ENCODE results near the gene IRAK2.

DNA sequence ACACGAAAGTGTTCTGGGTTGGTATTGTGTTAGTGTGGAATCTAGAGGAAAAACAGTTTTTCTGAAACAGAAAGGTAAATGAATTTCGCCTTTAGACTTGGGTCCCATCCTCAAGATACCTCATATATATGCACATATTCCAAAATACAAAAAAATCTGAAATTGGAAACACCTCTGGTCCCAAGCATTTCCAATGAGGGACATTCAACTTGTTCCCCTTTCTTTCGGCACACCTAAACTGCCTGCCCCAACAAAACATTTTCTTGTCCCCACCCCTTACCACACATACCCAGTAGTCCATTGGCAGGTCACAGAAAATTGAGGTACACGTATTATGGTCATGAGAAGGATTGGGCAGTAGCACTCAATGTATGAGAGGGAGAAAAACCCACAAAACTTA lies 9.1 kb upstream of the IRAK2 start:
- TF ChIP-seq, protein P1, sequence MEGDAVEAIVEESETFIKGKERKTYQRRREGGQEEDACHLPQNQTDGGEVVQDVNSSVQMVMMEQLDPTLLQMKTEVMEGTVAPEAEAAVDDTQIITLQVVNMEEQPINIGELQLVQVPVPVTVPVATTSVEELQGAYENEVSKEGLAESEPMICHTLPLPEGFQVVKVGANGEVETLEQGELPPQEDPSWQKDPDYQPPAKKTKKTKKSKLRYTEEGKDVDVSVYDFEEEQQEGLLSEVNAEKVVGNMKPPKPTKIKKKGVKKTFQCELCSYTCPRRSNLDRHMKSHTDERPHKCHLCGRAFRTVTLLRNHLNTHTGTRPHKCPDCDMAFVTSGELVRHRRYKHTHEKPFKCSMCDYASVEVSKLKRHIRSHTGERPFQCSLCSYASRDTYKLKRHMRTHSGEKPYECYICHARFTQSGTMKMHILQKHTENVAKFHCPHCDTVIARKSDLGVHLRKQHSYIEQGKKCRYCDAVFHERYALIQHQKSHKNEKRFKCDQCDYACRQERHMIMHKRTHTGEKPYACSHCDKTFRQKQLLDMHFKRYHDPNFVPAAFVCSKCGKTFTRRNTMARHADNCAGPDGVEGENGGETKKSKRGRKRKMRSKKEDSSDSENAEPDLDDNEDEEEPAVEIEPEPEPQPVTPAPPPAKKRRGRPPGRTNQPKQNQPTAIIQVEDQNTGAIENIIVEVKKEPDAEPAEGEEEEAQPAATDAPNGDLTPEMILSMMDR (IDR thresholded peaks at IDR 0.05) = no peak
- TF ChIP-seq EZH2 (IDR thresholded peaks at IDR 0.05) (no peak), EZH2phosphoT487 (IDR thresholded peaks at IDR 0.05) (no peak)
